MCF 10A (cell line): ENCODE results near the gene RBM44. TPM values are rescaled to one million over a fixed set of nuclear protein-coding genes. Genes with fewer than 3 reads are reported as not detected.

Source experiments
- BruUV-seq: library from RNA; stranded (reverse); fragments of 400-500 nt; replicated peaks from 2 replicates; lab custom pipeline; 2021; lab: Mats Ljungman, UMichigan
- CTCF ChIA-PET: fragments of 300-600 bp; sonication (Branson Sonifier 250); formaldehyde crosslinking; extraction: SDS; loops from one replicate; lab custom pipeline; 2021; ENCODE audit warnings: antibody characterized with exemption, inconsistent platforms; lab: Yijun Ruan, JAX
- POLR2A ChIA-PET: fragments of 300-600, 350-650 bp; sonication (Branson Sonifier 250); formaldehyde crosslinking; extraction: SDS; loops from one replicate; lab custom pipeline; 2020; ENCODE audit warnings: antibody characterized with exemption, inconsistent platforms; lab: Yijun Ruan, JAX
- DNase-seq: peaks from one replicate; pipeline ENCODE4 v3.0.0-alpha.2; 2018; ENCODE audit not compliant: unreplicated experiment
- H3K27ac Mint-ChIP-seq: one replicate; pipeline ENCODE4 v1.8.0; 2022; ENCODE audit warnings: mild to moderate bottlenecking, low read depth, mixed read lengths; ENCODE audit not compliant: unreplicated experiment
- H3K27me3 Mint-ChIP-seq: one replicate; pipeline ENCODE4 v1.8.0; 2022; ENCODE audit warnings: mixed read lengths; ENCODE audit not compliant: insufficient read depth, unreplicated experiment
- H3K36me3 Mint-ChIP-seq: one replicate; pipeline ENCODE4 v1.8.0; 2022; ENCODE audit warnings: mild to moderate bottlenecking, moderate library complexity, mixed read lengths; ENCODE audit not compliant: insufficient read depth, unreplicated experiment
- H3K4me1 Mint-ChIP-seq: one replicate; pipeline ENCODE4 v1.8.0; 2022; ENCODE audit warnings: mixed read lengths; ENCODE audit not compliant: insufficient read depth, unreplicated experiment
- H3K4me3 Mint-ChIP-seq: one replicate; pipeline ENCODE4 v1.8.0; 2022; ENCODE audit warnings: mild to moderate bottlenecking, moderate library complexity, mixed read lengths; ENCODE audit not compliant: unreplicated experiment
- H3K9me3 Mint-ChIP-seq: one replicate; pipeline ENCODE4 v1.8.0; 2022; ENCODE audit warnings: mixed read lengths; ENCODE audit not compliant: unreplicated experiment
- intact Hi-C: fragments of 100-400 bp; cut with micrococcal nuclease; formaldehyde crosslinking; loops from 2 replicates; pipeline ENCODE4 v1.14.1; 2022
- total RNA-seq: library from RNA; stranded (reverse); gene quantifications from 2 replicates; pipeline ENCODE4 v1.2.3, GENCODE V29; 2022
- TF ChIP-seq, protein P1 (sequence below): fragments of 200-600 bp; IDR thresholded peaks from one replicate; pipeline ENCODE4 v1.8.0; 2022; ENCODE audit warnings: antibody characterized with exemption, mild to moderate bottlenecking; ENCODE audit not compliant: unreplicated experiment

The RBM44 gene
- total RNA-seq, 1 experiment from 2014 or later: 0.23 TPM

DNA sequence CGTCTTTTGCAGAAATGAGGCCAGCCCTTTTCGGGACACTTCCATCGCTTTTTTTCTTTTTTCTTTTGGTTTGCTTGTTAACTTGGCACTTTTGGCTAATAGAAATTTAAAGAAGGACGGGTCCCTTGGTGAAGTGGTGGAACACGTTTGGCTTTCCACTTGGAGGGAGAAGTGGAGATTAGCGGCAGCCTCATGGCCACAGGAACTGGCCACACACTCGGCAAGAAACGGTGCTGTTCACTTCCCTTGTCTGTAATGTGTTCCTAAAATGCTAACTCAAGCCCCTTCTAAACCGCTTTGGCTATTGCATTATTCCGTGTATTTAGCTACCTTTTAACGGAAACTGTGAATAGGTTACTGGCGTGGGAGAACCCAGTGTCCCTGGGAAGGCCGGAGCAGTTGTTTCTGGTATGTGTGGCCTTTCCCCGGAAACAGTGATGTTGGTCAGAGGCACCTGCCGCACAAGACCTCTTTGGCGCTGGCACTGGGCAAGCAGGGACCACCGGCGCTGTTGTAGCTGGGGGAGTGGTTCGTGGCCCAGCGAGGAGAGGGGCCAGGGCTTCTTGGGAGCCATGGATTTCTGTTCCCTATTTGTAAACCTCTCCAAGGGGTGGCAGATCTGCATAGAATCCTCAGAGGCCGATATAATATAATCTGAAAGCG, 61.8 kb downstream of the RBM44 start:
- no peaks in the 10 kb centered on the region for H3K27me3 Mint-ChIP-seq
- no peak for DNase-seq
- CTCF ChIA-PET: interaction anchor here (0.7 kb wide), 1 partner anchor 439 kb away, joined by 3 read pairs; no protein-coding TSS in a partner anchor
- H3K4me1 Mint-ChIP-seq: peaks cover 21% of the 10 kb centered on the region
- intact Hi-C loops: no loop called here
- peak overlapping the region; percentile 43 for H3K4me3 Mint-ChIP-seq
- TF ChIP-seq, protein P1, sequence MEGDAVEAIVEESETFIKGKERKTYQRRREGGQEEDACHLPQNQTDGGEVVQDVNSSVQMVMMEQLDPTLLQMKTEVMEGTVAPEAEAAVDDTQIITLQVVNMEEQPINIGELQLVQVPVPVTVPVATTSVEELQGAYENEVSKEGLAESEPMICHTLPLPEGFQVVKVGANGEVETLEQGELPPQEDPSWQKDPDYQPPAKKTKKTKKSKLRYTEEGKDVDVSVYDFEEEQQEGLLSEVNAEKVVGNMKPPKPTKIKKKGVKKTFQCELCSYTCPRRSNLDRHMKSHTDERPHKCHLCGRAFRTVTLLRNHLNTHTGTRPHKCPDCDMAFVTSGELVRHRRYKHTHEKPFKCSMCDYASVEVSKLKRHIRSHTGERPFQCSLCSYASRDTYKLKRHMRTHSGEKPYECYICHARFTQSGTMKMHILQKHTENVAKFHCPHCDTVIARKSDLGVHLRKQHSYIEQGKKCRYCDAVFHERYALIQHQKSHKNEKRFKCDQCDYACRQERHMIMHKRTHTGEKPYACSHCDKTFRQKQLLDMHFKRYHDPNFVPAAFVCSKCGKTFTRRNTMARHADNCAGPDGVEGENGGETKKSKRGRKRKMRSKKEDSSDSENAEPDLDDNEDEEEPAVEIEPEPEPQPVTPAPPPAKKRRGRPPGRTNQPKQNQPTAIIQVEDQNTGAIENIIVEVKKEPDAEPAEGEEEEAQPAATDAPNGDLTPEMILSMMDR: no peak
- H3K27ac Mint-ChIP-seq: no peak overlapping the region
- H3K36me3 Mint-ChIP-seq: no peaks in the 10 kb centered on the region
- TSS peak; percentile 16 for BruUV-seq
- POLR2A ChIA-PET: interaction anchor here (1.0 to 1.6 kb wide), 4 partner anchors 13 to 389 kb away, joined by 3 to 6 read pairs (median 5); no protein-coding TSS in a partner anchor
- no peaks in the 10 kb centered on the region for H3K9me3 Mint-ChIP-seq

DNA sequence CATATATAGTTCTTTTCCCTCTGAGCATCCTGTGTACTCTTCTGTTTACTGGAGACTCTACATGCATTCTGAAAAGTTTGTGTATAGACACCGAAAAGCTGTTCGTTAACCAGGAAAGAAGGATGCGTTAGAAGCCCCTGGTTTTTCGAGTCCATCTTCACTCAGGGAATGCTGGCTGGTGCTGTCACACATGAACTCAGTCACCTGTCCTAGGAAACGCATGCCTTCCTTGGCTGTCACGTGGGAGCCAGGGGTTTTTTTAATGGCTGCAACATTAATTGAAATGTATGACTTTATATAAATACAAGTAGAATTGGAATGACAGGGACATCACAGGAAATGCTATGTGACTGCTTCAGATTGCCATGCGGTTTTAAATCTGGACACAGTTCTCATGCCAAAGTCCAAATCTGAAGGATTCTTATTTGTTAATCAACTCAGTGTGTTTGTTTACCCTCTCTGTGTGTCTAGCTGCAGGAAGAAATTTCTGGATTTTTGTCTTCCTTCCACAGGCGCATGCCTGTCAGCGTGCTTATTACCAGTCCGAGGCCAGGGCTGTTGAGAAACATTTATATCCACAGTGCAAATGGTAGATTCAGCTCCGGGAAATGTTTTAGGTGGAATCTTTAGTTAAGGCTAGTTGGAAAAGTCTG, 63.4 kb downstream of the RBM44 start:
- Mint-ChIP-seq H3K27ac (no peak overlapping the region), H3K36me3 (no peaks in the 10 kb centered on the region), H3K4me3 (no peak overlapping the region), H3K27me3 (no peaks in the 10 kb centered on the region), H3K4me1 (peaks cover 32% of the 10 kb centered on the region), H3K9me3 (no peaks in the 10 kb centered on the region)
- no TSS peak for BruUV-seq
- intact Hi-C loops: no loop called here
- TF ChIP-seq, protein P1: no peak
- CTCF ChIA-PET: no interaction called here
- POLR2A ChIA-PET: interaction anchor here (1.6 kb wide), 1 partner anchor 103 kb away, joined by 6 read pairs; no protein-coding TSS in a partner anchor
- no peak for DNase-seq

DNA sequence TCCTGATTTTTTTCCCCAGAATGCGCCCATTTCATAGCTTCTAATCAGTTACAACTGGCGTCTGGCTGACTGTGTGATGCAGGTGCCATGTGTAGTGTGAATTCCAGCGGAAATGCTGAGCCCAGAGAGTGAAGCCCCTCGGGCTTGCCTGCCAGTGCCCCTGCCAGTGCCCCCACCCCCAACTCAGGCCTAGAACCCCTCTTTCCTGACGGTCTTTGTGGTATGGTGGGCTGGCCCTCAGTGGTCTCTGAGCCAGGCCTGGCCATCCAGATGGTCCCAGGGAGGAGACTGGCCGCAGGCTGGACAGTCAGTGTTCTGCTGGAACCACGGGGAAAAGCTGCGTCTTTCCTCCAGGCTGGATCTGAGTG, 63.9 kb downstream of the RBM44 start:
- BruUV-seq: no TSS peak
- Mint-ChIP-seq H3K27ac (no peak overlapping the region), H3K4me1 (peaks cover 32% of the 10 kb centered on the region), H3K36me3 (no peaks in the 10 kb centered on the region), H3K27me3 (no peaks in the 10 kb centered on the region), H3K4me3 (no peak overlapping the region), H3K9me3 (no peaks in the 10 kb centered on the region)
- TF ChIP-seq, protein P1: no peak
- ChIA-PET CTCF (interaction anchor here (0.7 to 0.9 kb wide), 3 partner anchors 13 to 377 kb away, joined by 3 to 5 read pairs (median 3); no protein-coding TSS in a partner anchor), POLR2A (no interaction called here)
- intact Hi-C loops: no loop called here
- no peak for DNase-seq

- H3K9me3 Mint-ChIP-seq: no peaks in the 10 kb centered on the region
- no peak overlapping the region for H3K4me3 Mint-ChIP-seq
- POLR2A ChIA-PET: interaction anchor here (1.8 kb wide), 1 partner anchor 11 kb away, joined by 5 read pairs; no protein-coding TSS in a partner anchor
- no peak overlapping the region for H3K27ac Mint-ChIP-seq
- no peak for DNase-seq
- CTCF ChIA-PET: interaction anchor here (0.7 to 0.9 kb wide), 3 partner anchors 13 to 376 kb away, joined by 3 to 5 read pairs (median 3); no protein-coding TSS in a partner anchor
- no peaks in the 10 kb centered on the region for H3K27me3 Mint-ChIP-seq
- BruUV-seq: no TSS peak
- TF ChIP-seq, protein P1: no peak
- H3K36me3 Mint-ChIP-seq: no peaks in the 10 kb centered on the region
- intact Hi-C loops: no loop called here
- peaks cover 32% of the 10 kb centered on the region for H3K4me1 Mint-ChIP-seq
Measured at GRCh38 chr2:237863102-237863511, 64.5 kb downstream of the RBM44 start.
